ENCODE data around the gene SORBS1.

The SORBS1 gene

DNA sequence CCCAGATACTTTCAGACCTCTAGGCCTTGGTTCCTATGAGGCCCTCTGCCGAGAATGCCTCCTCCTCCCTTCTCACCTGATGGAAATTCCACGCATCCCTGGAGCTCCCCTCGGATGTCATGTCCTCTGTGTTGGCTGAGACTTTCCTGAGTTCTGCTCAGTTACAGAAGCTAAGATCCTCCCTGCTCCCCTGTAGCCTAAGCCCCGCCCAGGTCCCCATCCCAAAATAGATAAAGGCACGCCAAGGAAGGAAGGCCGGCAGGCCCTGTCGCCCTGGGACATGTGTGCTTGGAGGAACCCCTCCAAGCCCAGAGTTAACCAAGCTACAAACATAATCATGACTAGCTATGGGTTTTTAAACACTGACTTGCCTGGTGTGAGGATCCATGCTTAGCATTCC lies 123.5 kb downstream of the SORBS1 start:
- TF ChIP-seq, protein P1, sequence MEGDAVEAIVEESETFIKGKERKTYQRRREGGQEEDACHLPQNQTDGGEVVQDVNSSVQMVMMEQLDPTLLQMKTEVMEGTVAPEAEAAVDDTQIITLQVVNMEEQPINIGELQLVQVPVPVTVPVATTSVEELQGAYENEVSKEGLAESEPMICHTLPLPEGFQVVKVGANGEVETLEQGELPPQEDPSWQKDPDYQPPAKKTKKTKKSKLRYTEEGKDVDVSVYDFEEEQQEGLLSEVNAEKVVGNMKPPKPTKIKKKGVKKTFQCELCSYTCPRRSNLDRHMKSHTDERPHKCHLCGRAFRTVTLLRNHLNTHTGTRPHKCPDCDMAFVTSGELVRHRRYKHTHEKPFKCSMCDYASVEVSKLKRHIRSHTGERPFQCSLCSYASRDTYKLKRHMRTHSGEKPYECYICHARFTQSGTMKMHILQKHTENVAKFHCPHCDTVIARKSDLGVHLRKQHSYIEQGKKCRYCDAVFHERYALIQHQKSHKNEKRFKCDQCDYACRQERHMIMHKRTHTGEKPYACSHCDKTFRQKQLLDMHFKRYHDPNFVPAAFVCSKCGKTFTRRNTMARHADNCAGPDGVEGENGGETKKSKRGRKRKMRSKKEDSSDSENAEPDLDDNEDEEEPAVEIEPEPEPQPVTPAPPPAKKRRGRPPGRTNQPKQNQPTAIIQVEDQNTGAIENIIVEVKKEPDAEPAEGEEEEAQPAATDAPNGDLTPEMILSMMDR (IDR thresholded peaks at IDR 0.05; ENCODE audit: extremely low read depth, insufficient read depth, missing control alignments) = no peak
- in situ Hi-C loops (cut with MboI; ENCODE audit: low pct_unique_long_range_greater_than_20kb, low sequenced_read_pairs, unreplicated experiment) = no loop called here
- no peak for DNase-seq (ENCODE audit: low spot score)

GRCh38 chr10:95435548-95436279 lies 125.5 kb downstream of the SORBS1 start:
- no peak for DNase-seq (ENCODE audit: low spot score)
- TF ChIP-seq, protein P1 (IDR thresholded peaks at IDR 0.05; ENCODE audit: extremely low read depth, insufficient read depth, missing control alignments) = no peak
- in situ Hi-C loops (cut with MboI; ENCODE audit: low pct_unique_long_range_greater_than_20kb, low sequenced_read_pairs, unreplicated experiment) = no loop called here

DNA sequence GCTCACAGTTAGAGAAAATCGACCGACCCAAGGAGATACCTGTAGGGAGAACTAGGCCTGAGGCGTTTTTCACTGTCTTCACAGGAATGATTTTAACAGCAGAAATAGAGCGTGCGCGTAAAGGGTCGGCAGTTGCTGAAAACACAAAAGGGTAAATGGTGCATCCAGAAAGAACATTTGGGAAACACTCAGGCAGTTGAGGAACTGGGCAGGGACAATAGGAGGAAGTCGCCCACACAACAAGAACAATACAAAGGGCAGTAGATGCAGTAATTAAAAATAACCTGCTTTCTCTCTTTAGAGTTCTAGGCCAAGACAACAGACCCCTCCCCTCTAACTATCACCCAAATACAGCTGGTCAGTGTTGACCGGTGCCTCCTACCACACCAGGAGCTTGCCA lies 126.6 kb downstream of the SORBS1 start:
- DNase-seq (ENCODE audit: low spot score) = no peak
- TF ChIP-seq, protein P1 (IDR thresholded peaks at IDR 0.05; ENCODE audit: extremely low read depth, insufficient read depth, missing control alignments) = no peak
- in situ Hi-C loops (cut with MboI; ENCODE audit: low pct_unique_long_range_greater_than_20kb, low sequenced_read_pairs, unreplicated experiment) = no loop called here

DNA sequence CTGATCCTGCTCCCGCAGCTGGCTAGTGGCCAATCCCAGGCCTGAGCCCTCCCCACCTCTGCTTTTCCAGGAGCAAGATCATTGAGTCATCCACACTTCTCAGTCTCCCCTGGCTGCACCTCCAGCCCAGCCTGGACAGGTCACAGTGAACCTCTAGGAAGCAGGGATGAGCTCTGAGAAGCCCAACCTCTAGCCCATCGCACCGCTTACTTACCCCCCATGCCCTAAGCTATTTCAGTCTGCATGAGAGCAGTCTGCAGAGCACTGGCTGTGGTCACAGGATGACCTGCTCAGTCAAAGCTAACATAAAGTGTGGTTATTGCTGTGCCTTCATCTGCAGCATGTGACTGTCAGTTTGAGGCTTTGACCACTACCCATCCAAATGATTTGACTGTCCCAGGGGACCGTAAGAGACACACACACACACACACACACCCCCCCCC lies 129.2 kb downstream of the SORBS1 start:
- TF ChIP-seq, protein P1 (IDR thresholded peaks at IDR 0.05; ENCODE audit: extremely low read depth, insufficient read depth, missing control alignments) = no peak
- in situ Hi-C loops (cut with MboI; ENCODE audit: low pct_unique_long_range_greater_than_20kb, low sequenced_read_pairs, unreplicated experiment) = no loop called here
- peak; percentile 48 for DNase-seq (ENCODE audit: low spot score)

DNA sequence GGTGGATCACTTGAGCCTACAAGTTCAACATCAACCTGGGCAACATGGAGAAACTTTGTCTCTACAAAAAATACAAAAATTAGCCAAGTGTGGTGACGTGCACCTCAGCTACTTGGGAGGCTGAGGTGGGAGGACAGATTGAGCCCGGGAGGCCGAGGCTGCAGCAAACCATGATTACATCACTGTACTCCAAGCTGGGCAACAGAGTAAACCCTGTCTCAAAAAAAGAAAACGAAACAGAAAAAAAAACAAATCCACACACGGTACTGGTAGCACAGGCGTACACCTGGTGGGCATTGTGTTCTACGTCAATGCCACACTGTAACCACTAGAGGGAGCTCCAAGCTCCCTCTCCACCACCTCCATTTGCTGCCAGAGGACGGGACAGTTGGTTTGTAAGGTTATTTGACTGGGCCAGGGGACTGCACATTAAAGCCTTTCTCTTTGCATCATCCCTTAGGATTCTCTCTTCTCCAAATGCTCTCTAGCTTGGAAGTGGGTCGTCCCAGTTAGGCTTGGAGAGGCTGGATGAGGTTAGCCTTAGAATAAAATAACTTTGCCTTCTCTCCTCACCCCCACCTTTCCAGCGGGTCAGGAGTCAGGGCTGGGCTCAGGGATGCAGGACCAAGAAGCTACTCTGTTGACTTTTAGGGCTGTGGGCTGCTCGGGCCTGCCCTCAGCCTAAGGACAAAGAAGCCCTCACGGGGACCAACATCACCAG lies 130.8 kb downstream of the SORBS1 start:
- in situ Hi-C loops (cut with MboI; ENCODE audit: low pct_unique_long_range_greater_than_20kb, low sequenced_read_pairs, unreplicated experiment) = no loop called here
- TF ChIP-seq, protein P1 (IDR thresholded peaks at IDR 0.05; ENCODE audit: extremely low read depth, insufficient read depth, missing control alignments) = peak; percentile 94
- peak; percentile 81 for DNase-seq (ENCODE audit: low spot score)

DNA sequence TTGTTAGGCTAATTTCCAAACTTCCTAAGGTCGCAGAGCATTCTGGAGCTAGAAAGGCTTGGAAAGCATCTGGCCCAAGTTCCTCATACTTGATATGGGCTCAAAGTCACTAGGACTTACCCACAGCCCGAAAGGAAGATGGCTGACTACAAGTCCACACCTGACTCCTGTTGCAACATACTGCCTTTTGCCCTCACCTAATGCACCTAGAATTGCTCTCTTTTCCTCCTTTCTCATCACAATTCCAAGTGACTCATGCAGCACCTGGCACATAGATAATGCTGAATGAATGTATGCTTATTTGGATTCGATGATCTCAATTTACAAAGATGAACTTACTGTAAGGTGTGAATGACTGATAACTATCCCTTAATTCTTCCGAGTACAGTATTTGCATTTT lies 131.5 kb downstream of the SORBS1 start:
- no peak for DNase-seq (ENCODE audit: low spot score)
- in situ Hi-C loops (cut with MboI; ENCODE audit: low pct_unique_long_range_greater_than_20kb, low sequenced_read_pairs, unreplicated experiment) = no loop called here
- TF ChIP-seq, protein P1 (IDR thresholded peaks at IDR 0.05; ENCODE audit: extremely low read depth, insufficient read depth, missing control alignments) = no peak

Measured in GM13977 (cell line).